ENCODE measurements around the gene PJA2.
"Not testable (repeated sequence)": the region's sequence is repeated elsewhere in the genome, so short reads cannot be mapped to it uniquely, and the experiment has no call there.

The PJA2 gene

GRCh38 chr5:109409844-109410388, at the start of gene PJA2:
PJA2 (minus strand) TSS chr5:109409974; CDS start chr5:109383433, 26,541 bp downstream.
- peak; percentile 100 for DNase-seq (ENCODE audit: low read depth)

GRCh38 chr5:109455598-109456096, 45.9 kb upstream of the PJA2 start:
- peak; percentile 99 for DNase-seq (ENCODE audit: low read depth)

GRCh38 chr5:109454731-109455505, 45.1 kb upstream of the PJA2 start:
- DNase-seq (ENCODE audit: low read depth): peak; percentile 38

GRCh38 chr5:109453251-109453650, 43.5 kb upstream of the PJA2 start:
- no peak for DNase-seq (ENCODE audit: low read depth)

- no peak for DNase-seq (ENCODE audit: low read depth)
Observed at GRCh38 chr5:109452661-109453060, 42.9 kb upstream of the PJA2 start.

- no peak for DNase-seq (ENCODE audit: low read depth)
Observed at GRCh38 chr5:109451146-109451545, 41.4 kb upstream of the PJA2 start.

GRCh38 chr5:109450129-109450877, 40.5 kb upstream of the PJA2 start:
- DNase-seq (ENCODE audit: low read depth): no peak

GRCh38 chr5:109448838-109449237, 39.1 kb upstream of the PJA2 start:
- no peak for DNase-seq (ENCODE audit: low read depth)

GRCh38 chr5:109439590-109439989, 29.8 kb upstream of the PJA2 start:
- no peak for DNase-seq (ENCODE audit: low read depth)

- no peak for DNase-seq (ENCODE audit: low read depth)
Observed at GRCh38 chr5:109426075-109426474, 16.3 kb upstream of the PJA2 start.

GRCh38 chr5:109425521-109425920, 15.7 kb upstream of the PJA2 start:
- DNase-seq (ENCODE audit: low read depth): not testable (repeated sequence)

- no peak for DNase-seq (ENCODE audit: low read depth)
Observed at GRCh38 chr5:109421956-109422355, 12.2 kb upstream of the PJA2 start.

- no peak for DNase-seq (ENCODE audit: low read depth)
Observed at GRCh38 chr5:109418712-109419352, 9.1 kb upstream of the PJA2 start.

- DNase-seq (ENCODE audit: low read depth): no peak
Observed at GRCh38 chr5:109416882-109417281, 7.1 kb upstream of the PJA2 start.

- DNase-seq (ENCODE audit: low read depth): not testable (repeated sequence)
Observed at GRCh38 chr5:109413921-109414461, 4.2 kb upstream of the PJA2 start.

GRCh38 chr5:109413458-109413857, 3.7 kb upstream of the PJA2 start:
- DNase-seq (ENCODE audit: low read depth): no peak

GRCh38 chr5:109412981-109413402, 3.2 kb upstream of the PJA2 start:
- DNase-seq (ENCODE audit: low read depth): no peak

GRCh38 chr5:109411627-109412026, 1.9 kb upstream of the PJA2 start:
- peak; percentile 93 for DNase-seq (ENCODE audit: low read depth)

- no peak for DNase-seq (ENCODE audit: low read depth)
Observed at GRCh38 chr5:109411149-109411514, 1.4 kb upstream of the PJA2 start.

- DNase-seq (ENCODE audit: low read depth): no peak
Observed at GRCh38 chr5:109410389-109411148, 795 bp upstream of the PJA2 start.
